Esophagus muscularis mucosa (tissue), 4 donors: Measurements from ENCODE around the gene PPP2R1A. TPM values are rescaled to one million over a fixed set of nuclear protein-coding genes. Genes with fewer than 3 reads are reported as not detected.

Source experiments
- DNase-seq: peaks from one replicate; pipeline ENCODE4 v3.0.0-alpha.2; 2017; ENCODE audit errors: extremely low spot score
- H3K27ac ChIP-seq, 4 donors: fragments of 200-600 bp; sonication (generic); replicated peaks in 1 of 4; 1 replicate in 3 of 4; 2 replicates in 1 of 4; pipeline ENCODE4 v1.5.1; 2016 to 2019; ENCODE audit warnings: mild to moderate bottlenecking in 1 of 4
- H3K27me3 ChIP-seq, 4 donors: fragments of 200-600 bp; sonication (generic); one replicate each; pipeline versions ENCODE4 v1.5.1 to v1.6.0; 2016 to 2019
- H3K36me3 ChIP-seq, 4 donors: fragments of 200-600 bp; sonication (generic); one replicate each; pipeline ENCODE4 v1.5.1; 2016 to 2019
- H3K4me1 ChIP-seq, 4 donors: fragments of 200-600 bp; sonication (generic); one replicate each; pipeline ENCODE4 v1.5.1; 2016 to 2019
- H3K4me3 ChIP-seq, 4 donors: fragments of 200-600 bp; sonication (generic); 1 replicate in 2 of 4; 2 replicates in 2 of 4; pipeline ENCODE4 v1.5.1; 2016 to 2019; ENCODE audit warnings: mild to moderate bottlenecking in 4 of 4, moderate library complexity in 1 of 4
- H3K9me3 ChIP-seq, 4 donors: fragments of 200-600 bp; sonication (generic); 1 replicate in 3 of 4; 2 replicates in 1 of 4; pipeline ENCODE4 v1.5.1; 2016 to 2019
- EP300 ChIP-seq: sonication (generic); formaldehyde crosslinking; IDR thresholded peaks from one replicate; pipeline ENCODE4 v1.6.1; 2017; ENCODE audit warnings: antibody characterized with exemption
- POLR2A ChIP-seq: fragments of 450-650 bp; IDR thresholded peaks from one replicate; pipeline ENCODE4 v1.6.1; 2017; ENCODE audit warnings: antibody characterized with exemption, moderate library complexity, mild to moderate bottlenecking, low read depth
- POLR2AphosphoS5 ChIP-seq, 2 donors: sonication (generic); formaldehyde crosslinking; IDR thresholded peaks; one replicate each; pipeline ENCODE4 v1.6.1; 2017; ENCODE audit warnings: antibody characterized with exemption in 2 of 2
- WGBS: methylation state at CpG from one replicate; pipeline ENCODE4 v1.1.5; 2018; 5-methylcytosine and 5-hydroxymethylcytosine counted together
- intact Hi-C: fragments of 100-400 bp; cut with DNase I; formaldehyde crosslinking; loops from one replicate; pipeline ENCODE4 v1.15.1; 2023
- total RNA-seq, 4 donors: library from RNA; depleted of rRNA; stranded (reverse); fragments of >200 nt; gene quantifications; one replicate each; pipeline versions ENCODE4 v1.1.0 to v1.2.1, GENCODE V29; 2016
- TF ChIP-seq, protein P1 (sequence below), 3 experiments: fragments of 200-600 bp in 2 of 3; fragments of 450-650 bp in 1 of 3; sonication (generic) in 2 of 3; IDR thresholded peaks; one replicate each; pipeline ENCODE4 v1.5.1; 2017 to 2019; ENCODE audit warnings: antibody characterized with exemption in 3 of 3, mild to moderate bottlenecking in 2 of 3, moderate library complexity in 1 of 3

Gene PPP2R1A
- total RNA-seq, 4 donors from 2014 or later = 192 to 304 (median 221) TPM

GRCh38 chr19:52217576-52217975 is 27.7 kb downstream of the PPP2R1A start:
- DNase-seq = no peak
- Histone ChIP-seq H3K9me3 (no peaks in the 10 kb centered on the region), H3K4me3 (no peak overlapping the region), H3K36me3 (peaks cover 100% of the 10 kb centered on the region in 4 donors), H3K27me3 (no peaks in the 10 kb centered on the region), H3K27ac (no peak overlapping the region), H3K4me1 (no peaks in the 10 kb centered on the region)
- WGBS = 75% methylated on average over 5 of the region's 5 CpGs
- TF ChIP-seq, protein P1, sequence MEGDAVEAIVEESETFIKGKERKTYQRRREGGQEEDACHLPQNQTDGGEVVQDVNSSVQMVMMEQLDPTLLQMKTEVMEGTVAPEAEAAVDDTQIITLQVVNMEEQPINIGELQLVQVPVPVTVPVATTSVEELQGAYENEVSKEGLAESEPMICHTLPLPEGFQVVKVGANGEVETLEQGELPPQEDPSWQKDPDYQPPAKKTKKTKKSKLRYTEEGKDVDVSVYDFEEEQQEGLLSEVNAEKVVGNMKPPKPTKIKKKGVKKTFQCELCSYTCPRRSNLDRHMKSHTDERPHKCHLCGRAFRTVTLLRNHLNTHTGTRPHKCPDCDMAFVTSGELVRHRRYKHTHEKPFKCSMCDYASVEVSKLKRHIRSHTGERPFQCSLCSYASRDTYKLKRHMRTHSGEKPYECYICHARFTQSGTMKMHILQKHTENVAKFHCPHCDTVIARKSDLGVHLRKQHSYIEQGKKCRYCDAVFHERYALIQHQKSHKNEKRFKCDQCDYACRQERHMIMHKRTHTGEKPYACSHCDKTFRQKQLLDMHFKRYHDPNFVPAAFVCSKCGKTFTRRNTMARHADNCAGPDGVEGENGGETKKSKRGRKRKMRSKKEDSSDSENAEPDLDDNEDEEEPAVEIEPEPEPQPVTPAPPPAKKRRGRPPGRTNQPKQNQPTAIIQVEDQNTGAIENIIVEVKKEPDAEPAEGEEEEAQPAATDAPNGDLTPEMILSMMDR (IDR thresholded peaks at IDR 0.05) = no peak
- TF ChIP-seq POLR2AphosphoS5 (IDR thresholded peaks at IDR 0.05) = no peak
- intact Hi-C loops = no loop called here

GRCh38 chr19:52219611-52220010 is 29.8 kb downstream of the PPP2R1A start:
- 92% methylated on average over 8 of the region's 8 CpGs for WGBS
- no peak overlapping the region for H3K27ac ChIP-seq
- no peaks in the 10 kb centered on the region for H3K9me3 ChIP-seq

DNA sequence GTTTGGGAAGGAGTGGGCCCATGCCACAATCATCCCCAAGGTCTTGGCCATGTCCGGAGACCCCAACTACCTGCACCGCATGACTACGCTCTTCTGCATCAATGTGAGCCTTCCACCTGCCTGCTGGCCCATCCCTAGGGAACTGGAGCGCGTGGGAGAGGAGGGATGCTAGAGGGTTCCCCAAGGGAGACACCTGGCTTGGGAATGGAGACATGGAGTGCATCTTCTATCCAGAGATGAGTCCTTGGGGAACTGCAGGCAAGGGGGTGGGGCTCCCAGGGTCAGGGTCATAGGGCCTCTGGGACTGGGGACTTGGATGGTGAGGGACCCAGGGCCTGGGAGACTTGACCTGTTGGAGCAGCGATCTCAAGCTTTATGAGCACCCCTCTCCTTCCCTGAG is 31.2 kb downstream of the PPP2R1A start:
- DNase-seq = no peak
- Histone ChIP-seq H3K9me3 (no peaks in the 10 kb centered on the region), H3K4me1 (no peaks in the 10 kb centered on the region), H3K36me3 (peaks cover 92 to 100% (median 100%) of the 10 kb centered on the region in 4 donors), H3K27me3 (no peaks in the 10 kb centered on the region), H3K27ac (no peak overlapping the region), H3K4me3 (no peak overlapping the region)
- intact Hi-C loops = no loop called here
- TF ChIP-seq POLR2A (no peak), EP300 (no peak), POLR2AphosphoS5 (IDR thresholded peaks at IDR 0.05) (no peak)
- TF ChIP-seq, protein P1 (IDR thresholded peaks at IDR 0.05) = no peak
- WGBS = 99% methylated on average over 6 of the region's 6 CpGs

More at GRCh38 chr19:52219611-52220010, 29.8 kb downstream of the PPP2R1A start:
- Histone ChIP-seq H3K4me1 (no peaks in the 10 kb centered on the region), H3K36me3 (peaks cover 92 to 100% (median 100%) of the 10 kb centered on the region in 4 donors), H3K27me3 (no peaks in the 10 kb centered on the region), H3K4me3 (no peak overlapping the region)
- no peak for DNase-seq
- no peak for TF ChIP-seq POLR2A
- TF ChIP-seq, protein P1 (IDR thresholded peaks at IDR 0.05) = no peak
- no peak for TF ChIP-seq POLR2AphosphoS5 (IDR thresholded peaks at IDR 0.05)
- no peak for TF ChIP-seq EP300
- intact Hi-C loops = no loop called here

DNA sequence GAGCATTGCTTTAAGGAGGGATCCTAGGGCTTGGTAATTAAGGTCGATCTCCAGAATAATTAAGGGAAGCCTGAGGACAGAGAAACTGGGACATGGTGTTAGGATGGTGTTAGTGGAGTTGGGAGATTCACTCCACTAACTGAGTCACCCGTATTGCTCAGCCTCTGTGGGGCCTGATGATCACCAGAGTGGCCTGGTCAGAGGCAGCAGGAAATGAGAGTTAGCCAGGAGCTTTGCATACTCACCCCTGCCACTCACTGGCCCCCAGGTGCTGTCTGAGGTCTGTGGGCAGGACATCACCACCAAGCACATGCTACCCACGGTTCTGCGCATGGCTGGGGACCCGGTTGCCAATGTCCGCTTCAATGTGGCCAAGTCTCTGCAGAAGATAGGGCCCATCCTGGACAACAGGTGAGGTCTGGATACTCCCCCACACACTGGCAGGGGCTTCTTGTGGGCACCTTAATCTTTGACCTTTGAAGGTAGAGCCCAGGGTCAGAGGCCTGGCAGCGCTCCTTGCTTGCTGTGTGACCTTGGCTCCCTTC is 32.1 kb downstream of the PPP2R1A start:
- peaks cover 92 to 100% (median 100%) of the 10 kb centered on the region in 4 donors for H3K36me3 ChIP-seq
- intact Hi-C loops = no loop called here
- H3K4me1 ChIP-seq = no peaks in the 10 kb centered on the region
- H3K9me3 ChIP-seq = no peaks in the 10 kb centered on the region
- no peaks in the 10 kb centered on the region for H3K27me3 ChIP-seq
- no peak for DNase-seq
- no peak overlapping the region for H3K27ac ChIP-seq
- no peak overlapping the region for H3K4me3 ChIP-seq
- WGBS = 97% methylated on average over 7 of the region's 7 CpGs
- TF ChIP-seq POLR2A = no peak
- TF ChIP-seq POLR2AphosphoS5 (IDR thresholded peaks at IDR 0.05) = no peak
- TF ChIP-seq EP300 = no peak
- TF ChIP-seq, protein P1 (IDR thresholded peaks at IDR 0.05) = no peak

DNA sequence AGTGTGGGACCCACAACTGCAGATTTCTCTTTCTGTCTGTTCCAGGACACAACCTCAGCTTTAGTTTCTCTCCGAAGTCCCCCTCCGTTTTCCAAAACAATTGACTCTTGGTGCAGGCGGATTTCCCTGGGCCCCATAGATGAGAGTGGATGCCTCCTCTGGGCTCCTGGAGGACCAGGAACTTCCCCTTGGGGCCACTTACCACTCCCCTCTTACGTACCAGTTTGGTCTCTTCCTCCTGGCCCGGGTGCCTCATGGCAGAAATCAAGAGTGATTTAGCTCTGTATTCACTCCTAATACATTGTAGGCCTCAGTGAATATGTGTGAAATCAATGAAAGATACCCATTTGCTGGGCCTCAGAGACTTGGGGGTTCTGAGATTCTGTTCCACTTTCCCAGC is 34.4 kb downstream of the PPP2R1A start:
- Histone ChIP-seq H3K4me3 (no peak overlapping the region), H3K27ac (no peak overlapping the region), H3K4me1 (no peaks in the 10 kb centered on the region), H3K9me3 (no peaks in the 10 kb centered on the region), H3K36me3 (peaks cover 80 to 100% (median 99%) of the 10 kb centered on the region in 4 donors), H3K27me3 (no peaks in the 10 kb centered on the region)
- TF ChIP-seq, protein P1 (IDR thresholded peaks at IDR 0.05) = no peak
- TF ChIP-seq POLR2A (no peak), EP300 (no peak), POLR2AphosphoS5 (IDR thresholded peaks at IDR 0.05) (no peak)
- 96% methylated on average over 5 of the region's 5 CpGs for WGBS
- intact Hi-C loops = no loop called here
- DNase-seq = no peak
